ENCODE results near the gene FIBP.

- TF ChIP-seq CTCF (IDR thresholded peaks at IDR 0.05) (no peak), POLR2A (IDR thresholded peaks at IDR 0.05) (no peak)
Observed at GRCh38 chr11:65870706-65871681, 17.3 kb downstream of the FIBP start.

All from lower leg skin (tissue), 3 donors.